Prostate gland (tissue), 2 donors: ENCODE results near the gene ATP2C2.
"Not testable (repeated sequence)": the region's sequence is repeated elsewhere in the genome, so short reads cannot be mapped to it uniquely, and the experiment has no call there.

Experiments used
- CTCF ChIP-seq, 4 experiments: fragments of 200-600 bp in 2 of 4; fragments of 450-650 bp in 2 of 4; sonication (generic) in 2 of 4; IDR thresholded peaks; 1 replicate in 3 of 4; 2 replicates in 1 of 4; pipeline ENCODE4 v1.5.1; 2016 to 2019; ENCODE audit warnings: antibody characterized with exemption in 4 of 4, mild to moderate bottlenecking in 2 of 4, moderate library complexity in 2 of 4
- POLR2A ChIP-seq: fragments of 450-650 bp; IDR thresholded peaks from one replicate; pipeline ENCODE4 v1.6.1; 2016; ENCODE audit warnings: antibody characterized with exemption, mild to moderate bottlenecking
- POLR2AphosphoS5 ChIP-seq: sonication (generic); formaldehyde crosslinking; IDR thresholded peaks from one replicate; pipeline ENCODE4 v1.6.1; 2017; ENCODE audit warnings: antibody characterized with exemption

GRCh38 chr16:84451010-84451676, 82.8 kb downstream of the ATP2C2 start:
- TF ChIP-seq CTCF (IDR thresholded peaks at IDR 0.05); POLR2AphosphoS5; POLR2A: not testable (repeated sequence)
